ENCODE data around the gene PTCH2.

PTCH2 gene

GRCh38 chr1:44775930-44776729 is 66.9 kb downstream of the PTCH2 start:
- Histone ChIP-seq H3K27ac (ENCODE audit: low read length) (peak overlapping the region; percentile 87), H3K27me3 (ENCODE audit: insufficient read depth, low read length, poor library complexity) (no peaks in the 10 kb centered on the region), H3K4me3 (ENCODE audit: low read depth in 1 of 2, low read length in 2 of 2) (peak overlapping the region; percentile 91), H3K4me1 (ENCODE audit: insufficient read depth, low read length) (peaks cover 34% of the 10 kb centered on the region), H4K20me1 (ENCODE audit: insufficient read depth, low read length) (peaks cover 31% of the 10 kb centered on the region), H3K36me3 (ENCODE audit: insufficient read depth, low read length) (peaks cover 53% of the 10 kb centered on the region), H3K79me2 (ENCODE audit: insufficient read depth, low read length) (peaks cover 46% of the 10 kb centered on the region), H3K9ac (ENCODE audit: low read depth, low read length) (peak overlapping the region; percentile 89), H2AFZ (ENCODE audit: low read depth, low read length) (peak overlapping the region; percentile 99), H3K9me3 (ENCODE audit: insufficient read depth, low read length, severe bottlenecking) (no peaks in the 10 kb centered on the region), H3K4me2 (ENCODE audit: insufficient read depth, low read length) (peak overlapping the region; percentile 86)
- ATAC-seq (ENCODE audit: insufficient read depth, low read depth) (peak; percentile 30), DNase-seq (peak; percentile 58)
- TF ChIP-seq, protein P1, sequence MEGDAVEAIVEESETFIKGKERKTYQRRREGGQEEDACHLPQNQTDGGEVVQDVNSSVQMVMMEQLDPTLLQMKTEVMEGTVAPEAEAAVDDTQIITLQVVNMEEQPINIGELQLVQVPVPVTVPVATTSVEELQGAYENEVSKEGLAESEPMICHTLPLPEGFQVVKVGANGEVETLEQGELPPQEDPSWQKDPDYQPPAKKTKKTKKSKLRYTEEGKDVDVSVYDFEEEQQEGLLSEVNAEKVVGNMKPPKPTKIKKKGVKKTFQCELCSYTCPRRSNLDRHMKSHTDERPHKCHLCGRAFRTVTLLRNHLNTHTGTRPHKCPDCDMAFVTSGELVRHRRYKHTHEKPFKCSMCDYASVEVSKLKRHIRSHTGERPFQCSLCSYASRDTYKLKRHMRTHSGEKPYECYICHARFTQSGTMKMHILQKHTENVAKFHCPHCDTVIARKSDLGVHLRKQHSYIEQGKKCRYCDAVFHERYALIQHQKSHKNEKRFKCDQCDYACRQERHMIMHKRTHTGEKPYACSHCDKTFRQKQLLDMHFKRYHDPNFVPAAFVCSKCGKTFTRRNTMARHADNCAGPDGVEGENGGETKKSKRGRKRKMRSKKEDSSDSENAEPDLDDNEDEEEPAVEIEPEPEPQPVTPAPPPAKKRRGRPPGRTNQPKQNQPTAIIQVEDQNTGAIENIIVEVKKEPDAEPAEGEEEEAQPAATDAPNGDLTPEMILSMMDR (IDR thresholded peaks at IDR 0.05; ENCODE audit: borderline replicate concordance, extremely low read depth, low read length, poor library complexity, severe bottlenecking), result no peak
- TF ChIP-seq EZH2 (IDR thresholded peaks at IDR 0.05; ENCODE audit: borderline replicate concordance, low read depth, low read length, severe bottlenecking), result no peak

DNA sequence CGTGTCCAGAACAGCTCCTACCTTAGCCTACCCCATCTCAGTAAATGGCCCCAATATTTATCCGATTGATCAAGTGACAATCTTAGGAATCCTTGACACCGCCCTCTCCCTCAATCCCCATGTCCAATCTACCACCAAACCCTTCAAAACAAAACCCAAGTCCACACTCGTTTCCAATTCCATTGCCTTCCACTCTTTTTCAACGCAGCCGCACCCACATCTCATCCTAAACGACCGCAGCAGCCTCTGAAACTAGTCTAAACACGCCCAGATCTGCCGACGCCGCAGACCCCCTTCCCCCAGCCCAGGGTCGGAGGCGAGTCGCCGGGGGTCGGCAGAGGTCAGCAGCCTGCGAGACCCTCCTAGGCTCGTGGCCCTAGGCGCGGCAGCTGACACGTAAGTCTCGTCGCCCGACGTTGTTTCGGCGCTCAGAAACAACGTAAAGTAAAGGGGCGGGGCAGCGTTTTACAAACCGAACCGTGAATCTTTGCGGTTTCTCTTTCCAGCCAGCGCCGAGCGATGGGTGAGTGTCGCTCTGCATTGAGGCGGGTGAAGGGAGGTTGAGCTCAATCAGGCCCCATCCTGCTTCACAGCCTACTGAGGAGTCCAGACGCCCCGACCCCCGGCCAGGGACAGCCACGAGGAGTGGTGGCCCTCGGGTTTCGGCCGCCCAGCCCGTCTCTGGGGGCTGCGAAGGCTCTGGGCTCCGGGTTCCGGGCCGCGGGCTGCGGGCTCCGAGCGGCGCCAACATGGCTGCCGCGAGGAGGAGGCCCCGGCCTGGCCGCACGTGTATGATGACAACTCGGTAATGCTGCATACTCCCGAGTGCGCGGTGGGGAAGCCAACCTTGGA is 67.7 kb downstream of the PTCH2 start, which contains the start of gene RPS8:
RPS8 (plus strand) TSS at position 463 of the 852 bp plus-strand sequence; CDS start at position 520, 57 bp downstream.
- peak within 1 kb of the TSS; percentile 87 for H3K27ac ChIP-seq (ENCODE audit: low read length)
- H3K4me2 ChIP-seq (ENCODE audit: insufficient read depth, low read length), result peak within 1 kb of the TSS; percentile 86
- no peaks in the 10 kb centered on the region for H3K9me3 ChIP-seq (ENCODE audit: insufficient read depth, low read length, severe bottlenecking)
- H4K20me1 ChIP-seq (ENCODE audit: insufficient read depth, low read length), result peaks cover 31% of the 10 kb centered on the region
- peak; percentile 82 for ATAC-seq (ENCODE audit: insufficient read depth, low read depth)
- peaks cover 45% of the 10 kb centered on the region for H3K36me3 ChIP-seq (ENCODE audit: insufficient read depth, low read length)
- H3K9ac ChIP-seq (ENCODE audit: low read depth, low read length), result peak within 1 kb of the TSS; percentile 89
- H3K4me1 ChIP-seq (ENCODE audit: insufficient read depth, low read length), result peaks cover 34% of the 10 kb centered on the region
- TF ChIP-seq EZH2 (IDR thresholded peaks at IDR 0.05; ENCODE audit: borderline replicate concordance, low read depth, low read length, severe bottlenecking), result no peak
- TF ChIP-seq, protein P1 (IDR thresholded peaks at IDR 0.05; ENCODE audit: borderline replicate concordance, extremely low read depth, low read length, poor library complexity, severe bottlenecking), result no peak
- H2AFZ ChIP-seq (ENCODE audit: low read depth, low read length), result peak within 1 kb of the TSS; percentile 99
- H3K79me2 ChIP-seq (ENCODE audit: insufficient read depth, low read length), result peaks cover 46% of the 10 kb centered on the region
- peak; percentile 92 for DNase-seq
- peak within 1 kb of the TSS; percentile 91 for H3K4me3 ChIP-seq (ENCODE audit: low read depth in 1 of 2, low read length in 2 of 2)
- H3K27me3 ChIP-seq (ENCODE audit: insufficient read depth, low read length, poor library complexity), result no peaks in the 10 kb centered on the region
